ENCODE results near the gene SOD3. TPM values are rescaled to one million over a fixed set of nuclear protein-coding genes. Genes with fewer than 3 reads are reported as not detected.

The SOD3 gene
- total and polyA plus RNA-seq, 7 donors, result 3.2 to 164 (median 45.3) TPM

DNA sequence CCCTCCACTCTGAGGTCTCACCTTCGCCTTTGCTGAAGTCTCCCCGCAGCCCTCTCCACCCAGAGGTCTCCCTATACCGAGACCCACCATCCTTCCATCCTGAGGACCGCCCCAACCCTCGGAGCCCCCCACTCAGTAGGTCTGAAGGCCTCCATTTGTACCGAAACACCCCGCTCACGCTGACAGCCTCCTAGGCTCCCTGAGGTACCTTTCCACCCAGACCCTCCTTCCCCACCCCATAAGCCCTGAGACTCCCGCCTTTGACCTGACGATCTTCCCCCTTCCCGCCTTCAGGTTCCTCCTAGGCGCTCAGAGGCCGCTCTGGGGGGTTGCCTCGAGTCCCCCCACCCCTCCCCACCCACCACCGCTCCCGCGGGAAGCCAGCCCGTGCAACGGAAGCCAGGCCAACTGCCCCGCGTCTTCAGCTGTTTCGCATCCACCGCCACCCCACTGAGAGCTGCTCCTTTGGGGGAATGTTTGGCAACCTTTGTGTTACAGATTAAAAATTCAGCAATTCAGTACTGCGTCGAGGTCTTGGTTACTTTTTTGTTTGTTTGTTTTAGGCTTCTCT, 5.0 kb downstream of the SOD3 start:
- Histone ChIP-seq H3K36me3 (no peaks in the 10 kb centered on the region), H3K4me1 (peaks cover 0 to 48% (median 28%) of the 10 kb centered on the region in 4 donors), H3K27me3 (peaks cover 0 to 11% (median 0%) of the 10 kb centered on the region in 3 donors), H3K27ac (peak overlapping the region in 2 of 4 donors; percentile 2 to 61), H3K4me3 (peak overlapping the region in 3 of 4 donors; percentile 25 to 39 (median 33)), H3K9me3 (no peaks in the 10 kb centered on the region)
- DNase-seq, result no peak
- WGBS, 2 donors, result 32 to 73% methylated on average over 25 of the region's 25 CpGs
- intact Hi-C loops (cut with DNase I), result no loop called here
- TF ChIP-seq, protein P1, sequence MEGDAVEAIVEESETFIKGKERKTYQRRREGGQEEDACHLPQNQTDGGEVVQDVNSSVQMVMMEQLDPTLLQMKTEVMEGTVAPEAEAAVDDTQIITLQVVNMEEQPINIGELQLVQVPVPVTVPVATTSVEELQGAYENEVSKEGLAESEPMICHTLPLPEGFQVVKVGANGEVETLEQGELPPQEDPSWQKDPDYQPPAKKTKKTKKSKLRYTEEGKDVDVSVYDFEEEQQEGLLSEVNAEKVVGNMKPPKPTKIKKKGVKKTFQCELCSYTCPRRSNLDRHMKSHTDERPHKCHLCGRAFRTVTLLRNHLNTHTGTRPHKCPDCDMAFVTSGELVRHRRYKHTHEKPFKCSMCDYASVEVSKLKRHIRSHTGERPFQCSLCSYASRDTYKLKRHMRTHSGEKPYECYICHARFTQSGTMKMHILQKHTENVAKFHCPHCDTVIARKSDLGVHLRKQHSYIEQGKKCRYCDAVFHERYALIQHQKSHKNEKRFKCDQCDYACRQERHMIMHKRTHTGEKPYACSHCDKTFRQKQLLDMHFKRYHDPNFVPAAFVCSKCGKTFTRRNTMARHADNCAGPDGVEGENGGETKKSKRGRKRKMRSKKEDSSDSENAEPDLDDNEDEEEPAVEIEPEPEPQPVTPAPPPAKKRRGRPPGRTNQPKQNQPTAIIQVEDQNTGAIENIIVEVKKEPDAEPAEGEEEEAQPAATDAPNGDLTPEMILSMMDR (IDR thresholded peaks at IDR 0.05), result no peak
- no peak for TF ChIP-seq EP300 (IDR thresholded peaks at IDR 0.05)
- TF ChIP-seq POLR2A (IDR thresholded peaks at IDR 0.05), result no peak
- no peak for TF ChIP-seq POLR2AphosphoS5 (IDR thresholded peaks at IDR 0.05)

- TF ChIP-seq POLR2A (IDR thresholded peaks at IDR 0.05), result no peak
- no peak for TF ChIP-seq POLR2AphosphoS5 (IDR thresholded peaks at IDR 0.05)
- TF ChIP-seq, protein P1 (IDR thresholded peaks at IDR 0.05), result no peak
- TF ChIP-seq EP300 (IDR thresholded peaks at IDR 0.05), result no peak
- Histone ChIP-seq H3K27ac (peak overlapping the region in 2 of 4 donors; percentile 2 to 61), H3K4me3 (peak overlapping the region in 2 of 4 donors; percentile 33 to 39), H3K27me3 (peaks cover 0 to 11% (median 0%) of the 10 kb centered on the region in 3 donors), H3K36me3 (no peaks in the 10 kb centered on the region), H3K4me1 (peaks cover 0 to 43% (median 21%) of the 10 kb centered on the region in 4 donors), H3K9me3 (no peaks in the 10 kb centered on the region)
- 88% methylated on average over 10 of the region's 10 CpGs for WGBS, 2 donors
- DNase-seq, result no peak
- intact Hi-C loops (cut with DNase I), result no loop called here
These were observed 5.9 kb downstream of the SOD3 start for GRCh38 chr4:24801136-24801855.

DNA sequence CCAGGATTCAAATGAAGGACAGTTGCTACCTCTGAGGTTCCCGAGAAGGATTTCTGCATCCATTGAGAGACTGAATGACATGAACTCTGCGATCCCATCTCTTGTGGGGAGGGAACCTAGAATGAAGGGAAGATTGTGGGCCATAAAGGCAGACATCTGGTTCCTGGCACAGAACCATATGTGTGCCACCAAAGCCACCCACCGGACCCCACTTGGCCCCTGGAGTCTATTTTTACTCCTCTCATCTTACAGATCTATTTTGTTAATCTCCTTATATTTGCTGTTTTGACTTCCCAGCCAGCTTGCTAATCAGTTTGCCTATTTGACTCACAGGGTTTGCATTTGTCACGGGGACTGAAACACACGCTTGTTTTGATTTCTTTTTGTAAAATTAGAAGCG, 7.3 kb downstream of the SOD3 start:
- no peak for TF ChIP-seq EP300 (IDR thresholded peaks at IDR 0.05)
- TF ChIP-seq POLR2AphosphoS5 (IDR thresholded peaks at IDR 0.05), result no peak
- TF ChIP-seq, protein P1 (IDR thresholded peaks at IDR 0.05), result no peak
- no peak for TF ChIP-seq POLR2A (IDR thresholded peaks at IDR 0.05)
- Histone ChIP-seq H3K9me3 (no peaks in the 10 kb centered on the region), H3K27me3 (peaks cover 0 to 11% (median 0%) of the 10 kb centered on the region in 3 donors), H3K4me1 (peaks cover 0 to 39% (median 21%) of the 10 kb centered on the region in 4 donors), H3K36me3 (no peaks in the 10 kb centered on the region), H3K27ac (no peak overlapping the region), H3K4me3 (no peak overlapping the region)
- WGBS, 2 donors, result 84 to 88% methylated on average over 6 of the region's 6 CpGs
- intact Hi-C loops (cut with DNase I), result no loop called here
- no peak for DNase-seq

GRCh38 chr4:24805067-24805466, 9.7 kb downstream of the SOD3 start:
- peaks cover 0 to 40% (median 18%) of the 10 kb centered on the region in 4 donors for H3K4me1 ChIP-seq
- WGBS, 2 donors, result 72 to 90% methylated on average over 5 of the region's 5 CpGs
- TF ChIP-seq EP300 (IDR thresholded peaks at IDR 0.05) (no peak), POLR2A (IDR thresholded peaks at IDR 0.05) (no peak), POLR2AphosphoS5 (IDR thresholded peaks at IDR 0.05) (no peak)
- TF ChIP-seq, protein P1 (IDR thresholded peaks at IDR 0.05), result no peak
- no peaks in the 10 kb centered on the region for H3K9me3 ChIP-seq
- peak overlapping the region in 2 of 4 donors; percentile 37 to 82 for H3K27ac ChIP-seq
- intact Hi-C loops (cut with DNase I), result no loop called here
- no peak for DNase-seq
- peaks cover 0 to 3% (median 0%) of the 10 kb centered on the region in 3 donors for H3K27me3 ChIP-seq
- no peak overlapping the region for H3K4me3 ChIP-seq
- peaks cover 0 to 9% (median 0%) of the 10 kb centered on the region in 4 donors for H3K36me3 ChIP-seq

Measured in sigmoid colon (tissue), 7 donors.